Thyroid gland (tissue), 4 donors: Measurements from ENCODE around the gene EEF2.

Source experiments
- CTCF ChIP-seq, 6 experiments: fragments of 200-600 bp in 3 of 6; fragments of 450-650 bp in 3 of 6; sonication (generic) in 3 of 6; IDR thresholded peaks; one replicate each; pipeline ENCODE4 v1.5.1; 2016 to 2019; ENCODE audit warnings: antibody characterized with exemption in 6 of 6, mild to moderate bottlenecking in 2 of 6, inconsistent platforms in 1 of 6, moderate library complexity in 1 of 6
- POLR2A ChIP-seq, 2 donors: fragments of 450-650 bp; IDR thresholded peaks; one replicate each; pipeline ENCODE4 v1.6.1; 2017; ENCODE audit warnings: antibody characterized with exemption in 2 of 2, mild to moderate bottlenecking in 2 of 2, moderate library complexity in 1 of 2

GRCh38 chr19:3932931-3933810, 52.1 kb downstream of the EEF2 start, which contains the start of gene NMRK2:
- TF ChIP-seq CTCF (IDR thresholded peaks at IDR 0.05) (no peak), POLR2A (IDR thresholded peaks at IDR 0.05) (no peak)
